PC-3 (cell line): ENCODE results near the gene CNTNAP5. TPM values are rescaled to one million over a fixed set of nuclear protein-coding genes. Genes with fewer than 3 reads are reported as not detected.

Experiments
- ATAC-seq: fragments of 200-7000 bp; cut with Tn5 transposase; 2 replicates; pipeline ENCODE4 v1.9.1; 2020; ENCODE audit warnings: mild to moderate bottlenecking, moderate library complexity
- BruUV-seq: library from RNA; stranded (reverse); fragments of 400-500 nt; replicated peaks from 2 replicates; lab custom pipeline; 2021; lab: Mats Ljungman, UMichigan
- CTCF ChIA-PET: fragments of 300-600 bp; sonication (Branson Sonifier 250); formaldehyde crosslinking; loops from one replicate; lab custom pipeline; 2022; ENCODE audit warnings: antibody characterized with exemption; lab: Charles Lee
- POLR2A ChIA-PET: fragments of 300-600 bp; sonication (Branson Sonifier 250); formaldehyde crosslinking; loops from one replicate; lab custom pipeline; 2022; ENCODE audit warnings: antibody characterized with exemption; ENCODE audit not compliant: unreplicated experiment; lab: Charles Lee
- DNase-seq: peaks from one replicate; pipeline ENCODE4 v3.0.0-alpha.2; 2015
- H2AFZ ChIP-seq: fragments of 300-600 bp; sonication (generic); 2 replicates; pipeline ENCODE4 v1.6.0; 2016; ENCODE audit warnings: antibody characterized with exemption, low read length
- H3F3A ChIP-seq: fragments of 300-600 bp; sonication (generic); one replicate; pipeline ENCODE4 v1.6.0; 2017; ENCODE audit warnings: antibody characterized with exemption, low read length, control low read depth, mild to moderate bottlenecking; ENCODE audit not compliant: unreplicated experiment
- H3K27ac ChIP-seq: fragments of 300-600 bp; sonication (generic); 2 replicates; pipeline ENCODE4 v1.5.1; 2016; ENCODE audit warnings: mild to moderate bottlenecking, low read length
- H3K27me3 ChIP-seq: fragments of 300-600 bp; sonication (generic); 2 replicates; pipeline ENCODE4 v1.6.1; 2016; ENCODE audit warnings: low read length, mixed read lengths
- H3K36me3 ChIP-seq: fragments of 300-600 bp; sonication (generic); 2 replicates; pipeline ENCODE4 v1.6.1; 2016; ENCODE audit warnings: low read depth, mixed run types, low read length, mixed read lengths
- H3K4me1 ChIP-seq: fragments of 300-600 bp; sonication (generic); 2 replicates; pipeline ENCODE4 v1.5.1; 2016; ENCODE audit warnings: low read length; ENCODE audit not compliant: insufficient read depth
- H3K4me2 ChIP-seq: fragments of 300-600 bp; sonication (generic); 2 replicates; pipeline ENCODE4 v1.6.0; 2016; ENCODE audit warnings: low read length
- H3K4me3 ChIP-seq: fragments of 300-600 bp; sonication (generic); 2 replicates; pipeline ENCODE4 v1.5.1; 2016; ENCODE audit warnings: mild to moderate bottlenecking, low read length, mixed read lengths
- H3K79me2 ChIP-seq: fragments of 300-600 bp; sonication (generic); 2 replicates; pipeline ENCODE4 v1.6.1; 2017; ENCODE audit warnings: low read length, mixed read lengths
- H3K9ac ChIP-seq: fragments of 300-600 bp; sonication (generic); 2 replicates; pipeline ENCODE4 v1.6.0; 2016; ENCODE audit warnings: mild to moderate bottlenecking, low read length
- H3K9me2 ChIP-seq: fragments of 300-600 bp; sonication (generic); replicated peaks from 2 replicates; pipeline ENCODE4 v1.6.1; 2016; ENCODE audit warnings: mixed run types, low read length, mixed read lengths
- H3K9me3 ChIP-seq: fragments of 300-600 bp; sonication (generic); 2 replicates; pipeline ENCODE4 v1.6.1; 2016; ENCODE audit warnings: low read length, mixed read lengths
- H4K20me1 ChIP-seq: fragments of 300-600 bp; sonication (generic); 2 replicates; pipeline ENCODE4 v1.6.1; 2016; ENCODE audit warnings: low read length, mixed read lengths
- CTCF ChIP-seq: fragments of 300-600 bp; sonication (generic); conservative IDR thresholded peaks from 2 replicates; pipeline ENCODE4 v1.5.1; 2017; ENCODE audit warnings: antibody characterized with exemption, low read depth, mild to moderate bottlenecking, low read length
- EZH2 ChIP-seq: fragments of 300-600 bp; sonication (generic); IDR thresholded peaks from one replicate; pipeline ENCODE4 v1.6.1; 2017; ENCODE audit warnings: antibody characterized with exemption, mild to moderate bottlenecking, low read length; ENCODE audit not compliant: unreplicated experiment
- EZH2phosphoT487 ChIP-seq: fragments of 300-600 bp; sonication (generic); IDR thresholded peaks from 2 replicates; pipeline ENCODE4 v1.6.1; 2018; ENCODE audit warnings: mild to moderate bottlenecking, antibody characterized with exemption, low read length, borderline replicate concordance
- intact Hi-C: fragments of 100-400 bp; cut with micrococcal nuclease; formaldehyde crosslinking; loops from 2 replicates; pipeline ENCODE4 v1.9.0; 2023
- total RNA-seq: library from RNA; depleted of rRNA; stranded (reverse); fragments of >200 nt; gene quantifications from 2 replicates; pipeline ENCODE4 v1.2.3, GENCODE V29; 2014

CNTNAP5 gene
- total RNA-seq, 1 experiment from 2014 or later = not detected

GRCh38 chr2:124666976-124667375 is 641.9 kb downstream of the CNTNAP5 start:
- ChIA-PET POLR2A (no interaction called here), CTCF (no interaction called here)
- no peaks in the 10 kb centered on the region for H3K79me2 ChIP-seq
- H3K9me3 ChIP-seq = no peaks in the 10 kb centered on the region
- no peaks in the 10 kb centered on the region for H3K4me1 ChIP-seq
- H3K36me3 ChIP-seq = no peaks in the 10 kb centered on the region
- no peak overlapping the region for H3K9ac ChIP-seq
- no peak overlapping the region for H3K4me3 ChIP-seq
- no peak overlapping the region for H2AFZ ChIP-seq
- intact Hi-C loops = no loop called here
- no peaks in the 10 kb centered on the region for H3F3A ChIP-seq
- no TSS peak for BruUV-seq
- no peak overlapping the region for H3K27ac ChIP-seq
- ATAC-seq = no peak
- no peak for DNase-seq
- TF ChIP-seq EZH2phosphoT487 (no peak), EZH2 (no peak), CTCF (no peak)
- no peak overlapping the region for H3K4me2 ChIP-seq
- no peaks in the 10 kb centered on the region for H4K20me1 ChIP-seq
- no peaks in the 10 kb centered on the region for H3K9me2 ChIP-seq
- no peaks in the 10 kb centered on the region for H3K27me3 ChIP-seq

- Histone ChIP-seq H3K9me2 (no peaks in the 10 kb centered on the region), H3K36me3 (no peaks in the 10 kb centered on the region), H3F3A (no peaks in the 10 kb centered on the region), H3K9me3 (no peaks in the 10 kb centered on the region), H3K4me2 (no peak overlapping the region), H4K20me1 (no peaks in the 10 kb centered on the region), H3K27me3 (no peaks in the 10 kb centered on the region), H3K79me2 (no peaks in the 10 kb centered on the region), H2AFZ (no peak overlapping the region), H3K4me1 (no peaks in the 10 kb centered on the region), H3K27ac (no peak overlapping the region), H3K4me3 (no peak overlapping the region), H3K9ac (no peak overlapping the region)
- ATAC-seq (no peak), DNase-seq (no peak)
- TF ChIP-seq EZH2 (no peak), EZH2phosphoT487 (no peak), CTCF (no peak)
- intact Hi-C loops = no loop called here
- BruUV-seq = no TSS peak
- POLR2A ChIA-PET = no interaction called here
- CTCF ChIA-PET = no interaction called here
Observed at GRCh38 chr2:124668161-124668560, 643.1 kb downstream of the CNTNAP5 start.

- TF ChIP-seq CTCF = no peak
- TF ChIP-seq EZH2 = no peak
- no peak for TF ChIP-seq EZH2phosphoT487
- Histone ChIP-seq H3K4me2 (no peak overlapping the region), H3F3A (no peaks in the 10 kb centered on the region), H4K20me1 (no peaks in the 10 kb centered on the region), H3K79me2 (no peaks in the 10 kb centered on the region), H3K4me1 (no peaks in the 10 kb centered on the region), H3K9ac (no peak overlapping the region), H3K27ac (no peak overlapping the region), H2AFZ (no peak overlapping the region), H3K27me3 (no peaks in the 10 kb centered on the region), H3K36me3 (no peaks in the 10 kb centered on the region), H3K9me3 (no peaks in the 10 kb centered on the region), H3K4me3 (no peak overlapping the region), H3K9me2 (no peaks in the 10 kb centered on the region)
- BruUV-seq = no TSS peak
- POLR2A ChIA-PET = no interaction called here
- ATAC-seq (no peak), DNase-seq (no peak)
- CTCF ChIA-PET = no interaction called here
- intact Hi-C loops = no loop called here
Observed at GRCh38 chr2:124670187-124670586, 645.1 kb downstream of the CNTNAP5 start.
